H4 (cell line): ENCODE measurements around the gene G6PC1. TPM values are rescaled to one million over a fixed set of nuclear protein-coding genes. Genes with fewer than 3 reads are reported as not detected.

Source experiments
- DNase-seq: peaks from one replicate; pipeline ENCODE4 v3.0.0-alpha.2; 2015; ENCODE audit warnings: low spot score
- total RNA-seq: library from RNA; depleted of rRNA; stranded (reverse); fragments of >200 nt; shearing (Covaris generic); gene quantifications from 2 replicates; pipeline ENCODE4 v1.2.3, GENCODE V29; 2014; rRNA removed

G6PC1 gene
- total RNA-seq, 1 experiment from 2014 or later, result not detected

- peak; percentile 48 for DNase-seq
Measured at GRCh38 chr17:42937712-42938596, 37.4 kb downstream of the G6PC1 start.

GRCh38 chr17:42944211-42944610 lies 43.6 kb downstream of the G6PC1 start:
- no peak for DNase-seq

GRCh38 chr17:42946812-42947211 lies 46.2 kb downstream of the G6PC1 start:
- no peak for DNase-seq

GRCh38 chr17:42950044-42950783 lies 49.6 kb downstream of the G6PC1 start:
- peak; percentile 63 for DNase-seq

Other genes starting within 250 kb of the G6PC1 start
- 5.5 and 7.5 TPM in 2 replicates for gene TUBG2, start 241.5 kb upstream of the G6PC1 start, total RNA-seq
- 3.3 and 5.9 TPM in 2 replicates for gene PLEKHH3, start 223.8 kb upstream of the G6PC1 start, total RNA-seq
- gene CCR10, start 219.0 kb upstream of the G6PC1 start, total RNA-seq, result 0.23 and 0.74 TPM in 2 replicates
- 6.7 and 7.0 TPM in 2 replicates for gene CNTNAP1, start 218.3 kb upstream of the G6PC1 start, total RNA-seq
- gene EZH1, start 155.8 kb upstream of the G6PC1 start, total RNA-seq, result 2.2 and 4.5 TPM in 2 replicates
- gene RAMP2, start 139.6 kb upstream of the G6PC1 start, total RNA-seq, result not detected in 2 replicates
- 85.2 and 95.4 TPM in 2 replicates for gene VPS25, start 127.3 kb upstream of the G6PC1 start, total RNA-seq
- not detected in 2 replicates for gene WNK4, start 120.2 kb upstream of the G6PC1 start, total RNA-seq
- gene COA3, start 102.1 kb upstream of the G6PC1 start, total RNA-seq, result 124 and 139 TPM in 2 replicates
- gene CNTD1, start 101.9 kb upstream of the G6PC1 start, total RNA-seq, result not detected in 2 replicates
- gene BECN1, start 76.5 kb upstream of the G6PC1 start, total RNA-seq, result 44.2 and 69.8 TPM in 2 replicates
- 109 and 113 TPM in 2 replicates for gene PSME3, start 67.4 kb upstream of the G6PC1 start, total RNA-seq
- gene AOC2, start 56.2 kb upstream of the G6PC1 start, total RNA-seq, result 0.45 TPM in 1 of 2 replicates, not detected in the other
- gene AOC3, start 49.6 kb upstream of the G6PC1 start, total RNA-seq, result 0.04 and 0.06 TPM in 2 replicates
- gene AARSD1, start 63.7 kb downstream of the G6PC1 start, total RNA-seq, result 23.7 and 27.2 TPM in 2 replicates
- gene PTGES3L, start 79.3 kb downstream of the G6PC1 start, total RNA-seq, result 0.19 TPM in 1 of 2 replicates, not detected in the other
- gene RUNDC1, start 79.8 kb downstream of the G6PC1 start, total RNA-seq, result 3.6 and 3.8 TPM in 2 replicates
- 1,450 and 1,519 TPM in 2 replicates for gene RPL27, start 97.6 kb downstream of the G6PC1 start, total RNA-seq
- gene IFI35, start 106.0 kb downstream of the G6PC1 start, total RNA-seq, result 66.7 and 80.2 TPM in 2 replicates
- gene VAT1, start 121.6 kb downstream of the G6PC1 start, total RNA-seq, result 104 and 118 TPM in 2 replicates
- gene RND2, start 124.4 kb downstream of the G6PC1 start, total RNA-seq, result not detected in 2 replicates
- gene BRCA1, start 224.6 kb downstream of the G6PC1 start, total RNA-seq, result 16.7 and 28.4 TPM in 2 replicates